RWPE2 (cell line): ENCODE data around the gene NCF4.

ENCODE experiments used
- ATAC-seq: fragments of 200-7000 bp; cut with Tn5 transposase; 3 replicates; pipeline ENCODE4 v1.9.1; 2021; ENCODE audit warnings: low read depth
- DNase-seq: peaks from one replicate; pipeline ENCODE4 v3.0.0-alpha.2; 2020; ENCODE audit warnings: low spot score
- H3K27ac ChIP-seq: fragments of 450-650 bp; 2 replicates; pipeline ENCODE4 v1.5.1; 2017; ENCODE audit warnings: mild to moderate bottlenecking; ENCODE audit not compliant: poor library complexity, severe bottlenecking
- H3K27me3 ChIP-seq: fragments of 250-450 bp; sonication (Bioruptor Pico); 2 replicates; pipeline ENCODE4 v1.5.1; 2021; ENCODE audit warnings: mild to moderate bottlenecking, moderate library complexity; ENCODE audit not compliant: insufficient read depth, poor library complexity, severe bottlenecking
- H3K36me3 ChIP-seq: fragments of 250-450 bp; sonication (Bioruptor Pico); 2 replicates; pipeline ENCODE4 v1.5.1; 2020; ENCODE audit warnings: low read depth, mild to moderate bottlenecking, moderate library complexity
- H3K4me1 ChIP-seq: fragments of 250-450 bp; sonication (Bioruptor Pico); 2 replicates; pipeline ENCODE4 v1.5.1; 2021; ENCODE audit warnings: mild to moderate bottlenecking, moderate library complexity; ENCODE audit not compliant: insufficient read depth, poor library complexity, severe bottlenecking
- H3K4me3 ChIP-seq: fragments of 250-450 bp; sonication (Bioruptor Pico); 2 replicates; pipeline ENCODE4 v1.5.1; 2021; ENCODE audit warnings: mild to moderate bottlenecking, moderate library complexity; ENCODE audit not compliant: severe bottlenecking
- H3K9me3 ChIP-seq: fragments of 250-450 bp; sonication (Bioruptor Pico); 2 replicates; pipeline ENCODE4 v1.5.1; 2021; ENCODE audit warnings: mild to moderate bottlenecking, moderate library complexity; ENCODE audit not compliant: severe bottlenecking
- CTCF ChIP-seq: fragments of 450-650 bp; IDR thresholded peaks from one replicate; pipeline ENCODE4 v1.5.1; 2017; ENCODE audit warnings: mild to moderate bottlenecking, moderate library complexity; ENCODE audit not compliant: poor library complexity, severe bottlenecking

NCF4 gene

GRCh38 chr22:36892292-36892691 lies 31.5 kb downstream of the NCF4 start:
- ATAC-seq (no peak), DNase-seq (no peak)
- H3K27me3 ChIP-seq, result no peaks in the 10 kb centered on the region
- no peak overlapping the region for H3K27ac ChIP-seq
- no peaks in the 10 kb centered on the region for H3K4me1 ChIP-seq
- H3K4me3 ChIP-seq, result no peak overlapping the region
- H3K9me3 ChIP-seq, result no peaks in the 10 kb centered on the region
- TF ChIP-seq CTCF, result no peak
- H3K36me3 ChIP-seq, result no peaks in the 10 kb centered on the region

- no peak for ATAC-seq
- Histone ChIP-seq H3K36me3 (no peaks in the 10 kb centered on the region), H3K4me3 (no peak overlapping the region), H3K27ac (no peak overlapping the region), H3K9me3 (no peaks in the 10 kb centered on the region), H3K27me3 (no peaks in the 10 kb centered on the region), H3K4me1 (no peaks in the 10 kb centered on the region)
- no peak for TF ChIP-seq CTCF
- DNase-seq, result no peak
Observed at GRCh38 chr22:36893262-36893661, 32.5 kb downstream of the NCF4 start.

- Histone ChIP-seq H3K36me3 (no peaks in the 10 kb centered on the region), H3K27me3 (no peaks in the 10 kb centered on the region), H3K9me3 (no peaks in the 10 kb centered on the region), H3K27ac (no peak overlapping the region), H3K4me1 (no peaks in the 10 kb centered on the region), H3K4me3 (no peak overlapping the region)
- no peak for DNase-seq
- TF ChIP-seq CTCF, result no peak
- no peak for ATAC-seq
Observed at GRCh38 chr22:36894266-36894665, 33.5 kb downstream of the NCF4 start.

DNA sequence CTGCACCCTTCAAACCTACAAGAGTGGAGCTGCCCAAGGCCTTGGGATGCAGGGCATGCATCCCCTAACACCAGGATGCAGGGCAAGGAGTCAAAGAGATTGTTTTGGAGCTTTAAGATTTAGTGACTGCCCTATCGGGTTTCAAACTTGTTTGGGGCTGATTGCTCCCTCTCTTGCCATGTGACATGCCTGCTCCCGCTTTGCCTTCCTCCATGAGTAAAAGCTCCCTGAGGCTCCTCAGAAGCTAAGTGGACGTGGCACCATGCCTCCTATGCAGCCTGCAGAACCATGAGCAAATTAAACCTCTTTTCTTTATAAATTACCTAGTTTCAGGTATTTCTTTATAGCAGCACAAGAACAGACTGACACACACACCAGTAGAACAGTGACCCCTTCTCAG lies 36.8 kb downstream of the NCF4 start:
- Histone ChIP-seq H3K4me1 (no peaks in the 10 kb centered on the region), H3K9me3 (no peaks in the 10 kb centered on the region), H3K36me3 (no peaks in the 10 kb centered on the region), H3K27me3 (no peaks in the 10 kb centered on the region), H3K4me3 (no peak overlapping the region), H3K27ac (no peak overlapping the region)
- TF ChIP-seq CTCF, result no peak
- no peak for ATAC-seq
- no peak for DNase-seq

GRCh38 chr22:36898690-36899089 lies 37.9 kb downstream of the NCF4 start:
- DNase-seq, result no peak

More at GRCh38 chr22:36898690-36899089, 37.9 kb downstream of the NCF4 start:
- no peak for ATAC-seq
- no peak overlapping the region for H3K27ac ChIP-seq
- no peaks in the 10 kb centered on the region for H3K9me3 ChIP-seq
- H3K36me3 ChIP-seq, result no peaks in the 10 kb centered on the region
- no peak for TF ChIP-seq CTCF
- no peaks in the 10 kb centered on the region for H3K4me1 ChIP-seq
- H3K4me3 ChIP-seq, result no peak overlapping the region
- no peaks in the 10 kb centered on the region for H3K27me3 ChIP-seq
